Effector memory CD4-positive, alpha-beta T cell (primary cell): ENCODE data around the gene CYSTM1.

Experiments
- DNase-seq, 3 donors: peaks; one replicate each; pipeline ENCODE4 v3.0.0-alpha.2; 2020
- H3K27ac ChIP-seq: 2 replicates; pipeline ENCODE4 v1.7.0; 2013; ENCODE audit warnings: mild to moderate bottlenecking, low read length, moderate library complexity; ENCODE audit not compliant: insufficient read depth, poor library complexity, severe bottlenecking
- H3K27me3 ChIP-seq: replicated peaks from 2 replicates; pipeline ENCODE4 v1.7.0; 2013; ENCODE audit warnings: mild to moderate bottlenecking, low read length; ENCODE audit not compliant: insufficient read depth, control insufficient read depth, poor library complexity, severe bottlenecking
- H3K36me3 ChIP-seq: 2 replicates; pipeline ENCODE4 v1.7.0; 2013; ENCODE audit warnings: mild to moderate bottlenecking, low read length, moderate library complexity; ENCODE audit not compliant: control insufficient read depth, insufficient read depth
- H3K4me1 ChIP-seq: 2 replicates; pipeline ENCODE4 v1.7.0; 2013; ENCODE audit warnings: low read length, mild to moderate bottlenecking; ENCODE audit not compliant: control insufficient read depth, insufficient read depth, poor library complexity, severe bottlenecking
- H3K4me3 ChIP-seq: 2 replicates; pipeline ENCODE4 v1.7.0; 2013; ENCODE audit warnings: low read length, low read depth, mild to moderate bottlenecking; ENCODE audit not compliant: insufficient read depth, poor library complexity, severe bottlenecking
- H3K9me3 ChIP-seq: 2 replicates; pipeline ENCODE4 v1.7.0; 2013; ENCODE audit warnings: mild to moderate bottlenecking, low read length, moderate library complexity; ENCODE audit not compliant: control insufficient read depth

CYSTM1 gene

GRCh38 chr5:140159014-140159927 is 15.7 kb upstream of the CYSTM1 start:
- H3K27me3 ChIP-seq, result no peaks in the 10 kb centered on the region
- DNase-seq, result no peak

GRCh38 chr5:140162275-140162674 is 12.7 kb upstream of the CYSTM1 start:
- no peak for DNase-seq
- H3K9me3 ChIP-seq, result no peaks in the 10 kb centered on the region
- no peak overlapping the region for H3K27ac ChIP-seq
- no peaks in the 10 kb centered on the region for H3K36me3 ChIP-seq
- no peaks in the 10 kb centered on the region for H3K27me3 ChIP-seq
- no peak overlapping the region for H3K4me3 ChIP-seq
- peaks cover 3% of the 10 kb centered on the region for H3K4me1 ChIP-seq

More at GRCh38 chr5:140159014-140159927, 15.7 kb upstream of the CYSTM1 start:
- Histone ChIP-seq H3K4me3 (no peak overlapping the region), H3K4me1 (peaks cover 6% of the 10 kb centered on the region), H3K9me3 (no peaks in the 10 kb centered on the region), H3K27ac (no peak overlapping the region), H3K36me3 (no peaks in the 10 kb centered on the region)

- no peak for DNase-seq
- no peaks in the 10 kb centered on the region for H3K27me3 ChIP-seq
- H3K4me3 ChIP-seq, result no peak overlapping the region
- H3K27ac ChIP-seq, result no peak overlapping the region
- H3K36me3 ChIP-seq, result no peaks in the 10 kb centered on the region
- H3K4me1 ChIP-seq, result no peaks in the 10 kb centered on the region
- H3K9me3 ChIP-seq, result no peaks in the 10 kb centered on the region
Observed at GRCh38 chr5:140162781-140163180, 12.2 kb upstream of the CYSTM1 start.

DNA sequence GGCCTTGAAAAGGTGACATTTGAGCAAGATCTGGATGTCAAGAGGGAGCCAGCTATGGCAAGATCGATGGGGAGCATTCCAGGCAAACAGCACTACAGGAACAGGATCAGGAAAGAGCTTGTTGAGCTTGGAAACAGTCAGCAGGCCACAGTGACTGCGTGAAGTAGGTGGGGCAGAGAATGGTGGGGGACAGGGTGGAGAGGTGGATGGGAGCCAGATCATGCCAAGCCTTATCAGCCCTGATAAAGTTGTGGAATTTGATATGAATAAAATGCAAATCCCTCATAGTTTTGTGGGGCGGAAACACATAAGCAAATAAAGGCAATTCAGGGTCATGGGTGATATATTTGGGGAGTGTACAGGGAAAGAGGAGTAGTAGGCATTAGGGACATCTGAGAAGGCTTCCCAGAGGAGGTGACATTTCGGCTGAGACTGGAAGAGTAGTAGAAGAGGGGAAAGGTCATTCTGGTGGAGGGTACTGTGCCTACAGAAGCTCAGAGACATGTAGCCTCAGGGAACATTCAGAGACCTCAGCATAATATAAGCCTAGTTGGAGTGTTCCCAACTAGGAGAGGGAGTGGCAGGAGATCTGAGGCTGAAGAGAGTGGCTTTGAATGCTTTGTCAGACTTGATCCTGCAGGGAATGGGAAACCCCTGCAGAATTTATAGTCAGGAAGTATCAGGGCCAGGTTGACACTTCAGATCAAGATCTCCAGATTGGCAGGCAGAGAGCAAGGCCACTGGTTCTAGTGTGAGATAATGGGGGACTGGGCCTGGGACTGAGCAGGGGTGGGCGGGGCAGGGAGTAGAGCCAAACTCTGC is 9.7 kb upstream of the CYSTM1 start:
- Histone ChIP-seq H3K27ac (no peak overlapping the region), H3K4me1 (no peaks in the 10 kb centered on the region)

GRCh38 chr5:140165923-140166270 is 9.1 kb upstream of the CYSTM1 start:
- DNase-seq, result no peak
- Histone ChIP-seq H3K27ac (no peak overlapping the region), H3K4me3 (no peak overlapping the region), H3K4me1 (no peaks in the 10 kb centered on the region), H3K27me3 (no peaks in the 10 kb centered on the region), H3K9me3 (no peaks in the 10 kb centered on the region), H3K36me3 (no peaks in the 10 kb centered on the region)

More for the DNA sequence above, 9.7 kb upstream of the CYSTM1 start:
- no peaks in the 10 kb centered on the region for H3K9me3 ChIP-seq
- no peaks in the 10 kb centered on the region for H3K27me3 ChIP-seq
- DNase-seq, result no peak
- H3K36me3 ChIP-seq, result no peaks in the 10 kb centered on the region
- no peak overlapping the region for H3K4me3 ChIP-seq

DNA sequence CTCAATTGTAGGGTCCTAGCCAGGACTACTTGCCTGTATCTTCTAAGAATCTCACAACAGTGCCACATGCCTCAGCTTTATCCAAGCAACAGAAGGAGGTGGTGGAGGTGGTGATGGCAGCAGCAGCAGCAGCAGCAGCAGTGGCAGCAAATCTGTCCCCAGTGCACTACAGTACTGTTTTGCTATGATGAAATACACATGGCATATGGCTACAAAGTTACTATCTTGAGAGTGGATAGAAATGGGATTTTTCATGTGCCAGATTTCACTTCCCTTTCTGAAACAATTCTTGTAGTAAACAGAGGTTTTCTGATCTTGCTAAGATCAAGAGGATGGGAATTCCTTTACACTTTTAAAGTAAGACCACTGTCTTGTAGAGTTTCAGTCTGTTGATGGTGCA is 8.1 kb upstream of the CYSTM1 start:
- H3K4me3 ChIP-seq, result no peak overlapping the region
- no peak for DNase-seq
- H3K9me3 ChIP-seq, result no peaks in the 10 kb centered on the region
- H3K27ac ChIP-seq, result no peak overlapping the region
- H3K27me3 ChIP-seq, result no peaks in the 10 kb centered on the region
- no peaks in the 10 kb centered on the region for H3K36me3 ChIP-seq
- H3K4me1 ChIP-seq, result no peaks in the 10 kb centered on the region

DNA sequence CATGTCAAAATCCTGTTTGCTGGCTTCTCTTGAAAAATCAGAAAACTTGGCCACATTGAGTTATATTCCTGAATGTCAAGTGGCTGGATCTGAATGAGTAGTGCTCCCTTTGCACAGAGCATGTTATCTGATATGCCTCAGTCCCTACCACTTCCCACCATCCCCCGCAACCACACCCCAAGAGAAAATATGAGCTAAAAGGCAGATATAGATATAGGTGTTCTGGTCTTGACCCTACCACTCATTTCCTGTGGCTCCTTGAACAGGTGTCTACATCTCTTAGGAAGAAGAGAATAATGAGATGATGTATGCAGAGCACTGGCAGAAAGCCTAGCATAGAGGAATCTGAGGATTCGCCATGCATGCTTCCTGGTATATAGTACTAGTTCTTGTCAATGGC is 6.6 kb upstream of the CYSTM1 start:
- no peak overlapping the region for H3K4me3 ChIP-seq
- H3K4me1 ChIP-seq, result no peaks in the 10 kb centered on the region
- H3K36me3 ChIP-seq, result no peaks in the 10 kb centered on the region
- no peak for DNase-seq
- H3K9me3 ChIP-seq, result no peaks in the 10 kb centered on the region
- no peak overlapping the region for H3K27ac ChIP-seq
- H3K27me3 ChIP-seq, result no peaks in the 10 kb centered on the region

GRCh38 chr5:140169410-140169809 is 5.6 kb upstream of the CYSTM1 start:
- no peaks in the 10 kb centered on the region for H3K36me3 ChIP-seq
- H3K4me3 ChIP-seq, result no peak overlapping the region
- DNase-seq, result no peak
- H3K27me3 ChIP-seq, result no peaks in the 10 kb centered on the region
- H3K4me1 ChIP-seq, result peaks cover under 1% of the 10 kb centered on the region
- H3K9me3 ChIP-seq, result no peaks in the 10 kb centered on the region
- H3K27ac ChIP-seq, result no peak overlapping the region

- Histone ChIP-seq H3K4me3 (no peak overlapping the region), H3K27ac (no peak overlapping the region), H3K4me1 (peaks cover 10% of the 10 kb centered on the region), H3K9me3 (no peaks in the 10 kb centered on the region), H3K36me3 (no peaks in the 10 kb centered on the region), H3K27me3 (no peaks in the 10 kb centered on the region)
- no peak for DNase-seq
Observed at GRCh38 chr5:140172483-140172882, 2.5 kb upstream of the CYSTM1 start.

- Histone ChIP-seq H3K4me1 (peaks cover 10% of the 10 kb centered on the region), H3K36me3 (no peaks in the 10 kb centered on the region), H3K27ac (no peak overlapping the region), H3K27me3 (no peaks in the 10 kb centered on the region), H3K9me3 (no peaks in the 10 kb centered on the region), H3K4me3 (no peak overlapping the region)
- no peak for DNase-seq
Observed at GRCh38 chr5:140174014-140174413, 974 bp upstream of the CYSTM1 start.
